Neural progenitor cell (in vitro differentiated cells): ENCODE data around the gene C10orf120. TPM values are rescaled to one million over a fixed set of nuclear protein-coding genes. Genes with fewer than 3 reads are reported as not detected.

ENCODE experiments used
- DNase-seq: peaks from one replicate; pipeline ENCODE4 v3.0.0-alpha.2; 2016; ENCODE audit warnings: low spot score
- H2AFZ ChIP-seq: fragments of 200-600 bp; sonication (generic); replicated peaks from 2 replicates; pipeline ENCODE4 v1.6.1; 2016; ENCODE audit warnings: antibody characterized with exemption
- H3F3A ChIP-seq: fragments of 200-600 bp; sonication (generic); 2 replicates; pipeline ENCODE4 v1.6.1; 2016; ENCODE audit warnings: antibody characterized with exemption, low read depth
- H3K27ac ChIP-seq: fragments of 200-600 bp; sonication (generic); 2 replicates; pipeline ENCODE4 v1.5.1; 2016; ENCODE audit warnings: mild to moderate bottlenecking
- H3K27me3 ChIP-seq: fragments of 200-600 bp; sonication (generic); 2 replicates; pipeline ENCODE4 v1.6.1; 2016; ENCODE audit warnings: mild to moderate bottlenecking, moderate library complexity
- H3K36me3 ChIP-seq: fragments of 200-600 bp; sonication (generic); 2 replicates; pipeline ENCODE4 v1.5.1; 2016
- H3K4me1 ChIP-seq: fragments of 200-600 bp; sonication (generic); 2 replicates; pipeline ENCODE4 v1.6.1; 2016; ENCODE audit warnings: mixed run types
- H3K4me2 ChIP-seq: fragments of 200-600 bp; sonication (generic); 2 replicates; pipeline ENCODE4 v1.6.1; 2016
- H3K4me3 ChIP-seq: fragments of 200-600 bp; sonication (generic); 2 replicates; pipeline ENCODE4 v1.5.1; 2016
- H3K79me2 ChIP-seq: fragments of 200-600 bp; sonication (generic); 2 replicates; pipeline ENCODE4 v1.6.1; 2016; ENCODE audit warnings: low read depth
- H3K9ac ChIP-seq: fragments of 200-600 bp; sonication (generic); 2 replicates; pipeline ENCODE4 v1.6.1; 2016
- H3K9me3 ChIP-seq: fragments of 200-600 bp; sonication (generic); 2 replicates; pipeline ENCODE4 v1.5.1; 2016; ENCODE audit warnings: low read depth
- H4K20me1 ChIP-seq: fragments of 200-600 bp; sonication (generic); 2 replicates; pipeline ENCODE4 v1.6.1; 2016; ENCODE audit warnings: low read depth
- H3K27ac Mint-ChIP-seq: 3 replicates; pipeline ENCODE4 v1.8.0; 2021; ENCODE audit warnings: mixed read lengths
- H3K27me3 Mint-ChIP-seq: 2 replicates; pipeline ENCODE4 v1.8.0; 2022; ENCODE audit warnings: low read depth, mild to moderate bottlenecking, inconsistent platforms, moderate library complexity, mixed read lengths; ENCODE audit not compliant: insufficient read depth
- H3K36me3 Mint-ChIP-seq: 3 replicates; pipeline ENCODE4 v1.8.0; 2021; ENCODE audit warnings: mixed read lengths
- H3K4me1 Mint-ChIP-seq: 3 replicates; pipeline ENCODE4 v1.8.0; 2021; ENCODE audit warnings: mixed read lengths
- H3K4me3 Mint-ChIP-seq: 3 replicates; pipeline ENCODE4 v1.8.0; 2021; ENCODE audit warnings: mild to moderate bottlenecking, moderate library complexity, mixed read lengths
- H3K9me3 Mint-ChIP-seq: 3 replicates; pipeline ENCODE4 v1.8.0; 2020; ENCODE audit warnings: mixed read lengths
- EZH2 ChIP-seq: fragments of 200-600 bp; sonication (generic); IDR thresholded peaks from 2 replicates; pipeline ENCODE4 v1.6.1; 2017; ENCODE audit warnings: antibody characterized with exemption, mild to moderate bottlenecking, moderate library complexity
- EZH2phosphoT487 ChIP-seq: fragments of 200-600 bp; sonication (generic); IDR thresholded peaks from 2 replicates; pipeline ENCODE4 v1.6.1; 2017; ENCODE audit warnings: antibody characterized with exemption
- total RNA-seq: library from RNA; depleted of rRNA; stranded (reverse); fragments of >200 nt; gene quantifications from 2 replicates; pipeline ENCODE4 v1.2.3, GENCODE V29; 2015; ENCODE audit warnings: low replicate concordance
- TF ChIP-seq, protein P1 (sequence below): fragments of 200-600 bp; sonication (generic); IDR thresholded peaks from 2 replicates; pipeline ENCODE4 v1.5.1; 2017; ENCODE audit warnings: antibody characterized with exemption, mild to moderate bottlenecking

Gene C10orf120
- total RNA-seq, 1 donor from 2014 or later: not detected

GRCh38 chr10:122744257-122744656, 44.6 kb upstream of the C10orf120 start:
- no peak overlapping the region for H3K4me3 ChIP-seq
- no peaks in the 10 kb centered on the region for H3K9me3 ChIP-seq
- H3K36me3 ChIP-seq: no peaks in the 10 kb centered on the region
- H2AFZ ChIP-seq: no peak overlapping the region
- TF ChIP-seq EZH2phosphoT487 (no peak), EZH2 (no peak)
- TF ChIP-seq, protein P1, sequence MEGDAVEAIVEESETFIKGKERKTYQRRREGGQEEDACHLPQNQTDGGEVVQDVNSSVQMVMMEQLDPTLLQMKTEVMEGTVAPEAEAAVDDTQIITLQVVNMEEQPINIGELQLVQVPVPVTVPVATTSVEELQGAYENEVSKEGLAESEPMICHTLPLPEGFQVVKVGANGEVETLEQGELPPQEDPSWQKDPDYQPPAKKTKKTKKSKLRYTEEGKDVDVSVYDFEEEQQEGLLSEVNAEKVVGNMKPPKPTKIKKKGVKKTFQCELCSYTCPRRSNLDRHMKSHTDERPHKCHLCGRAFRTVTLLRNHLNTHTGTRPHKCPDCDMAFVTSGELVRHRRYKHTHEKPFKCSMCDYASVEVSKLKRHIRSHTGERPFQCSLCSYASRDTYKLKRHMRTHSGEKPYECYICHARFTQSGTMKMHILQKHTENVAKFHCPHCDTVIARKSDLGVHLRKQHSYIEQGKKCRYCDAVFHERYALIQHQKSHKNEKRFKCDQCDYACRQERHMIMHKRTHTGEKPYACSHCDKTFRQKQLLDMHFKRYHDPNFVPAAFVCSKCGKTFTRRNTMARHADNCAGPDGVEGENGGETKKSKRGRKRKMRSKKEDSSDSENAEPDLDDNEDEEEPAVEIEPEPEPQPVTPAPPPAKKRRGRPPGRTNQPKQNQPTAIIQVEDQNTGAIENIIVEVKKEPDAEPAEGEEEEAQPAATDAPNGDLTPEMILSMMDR: no peak
- DNase-seq: peak; percentile 56
- no peak overlapping the region for H3K9ac ChIP-seq
- H3F3A ChIP-seq: no peaks in the 10 kb centered on the region
- H3K4me1 ChIP-seq: peaks cover 7% of the 10 kb centered on the region
- H3K4me1 Mint-ChIP-seq: no peaks in the 10 kb centered on the region
- H3K27me3 Mint-ChIP-seq: no peaks in the 10 kb centered on the region
- no peaks in the 10 kb centered on the region for H3K27me3 ChIP-seq
- H3K27ac Mint-ChIP-seq: no peak overlapping the region
- H3K27ac ChIP-seq: no peak overlapping the region
- H3K4me3 Mint-ChIP-seq: no peak overlapping the region
- H3K36me3 Mint-ChIP-seq: no peaks in the 10 kb centered on the region
- no peaks in the 10 kb centered on the region for H4K20me1 ChIP-seq
- H3K4me2 ChIP-seq: peak overlapping the region; percentile 2
- no peaks in the 10 kb centered on the region for H3K9me3 Mint-ChIP-seq
- H3K79me2 ChIP-seq: no peaks in the 10 kb centered on the region

DNA sequence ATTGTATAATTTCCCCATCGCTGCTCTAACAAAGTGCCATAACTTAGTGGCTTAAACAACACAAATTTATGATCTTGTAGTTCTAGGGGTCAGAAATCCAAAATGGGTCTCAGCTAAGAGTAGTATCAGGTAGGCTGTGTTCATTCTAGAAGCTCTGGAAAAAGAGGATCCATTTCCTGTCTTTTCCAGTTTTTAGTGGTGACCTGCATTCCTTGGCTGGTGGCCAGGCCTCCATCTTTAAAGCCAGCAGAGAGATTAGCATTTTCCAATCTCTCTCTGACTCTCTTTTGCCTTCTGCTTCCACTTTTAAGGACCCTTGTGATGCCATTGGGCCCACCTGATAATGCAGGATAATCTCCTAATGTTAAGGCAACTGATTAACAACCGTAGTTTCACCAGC, 41.0 kb upstream of the C10orf120 start:
- no peaks in the 10 kb centered on the region for H3K27me3 Mint-ChIP-seq
- Histone ChIP-seq H3F3A (no peaks in the 10 kb centered on the region), H3K79me2 (no peaks in the 10 kb centered on the region), H3K36me3 (no peaks in the 10 kb centered on the region), H3K4me3 (no peak overlapping the region), H3K4me2 (no peak overlapping the region), H3K9ac (no peak overlapping the region), H3K27ac (no peak overlapping the region), H4K20me1 (no peaks in the 10 kb centered on the region), H3K4me1 (peaks cover 7% of the 10 kb centered on the region), H3K9me3 (no peaks in the 10 kb centered on the region), H2AFZ (no peak overlapping the region), H3K27me3 (no peaks in the 10 kb centered on the region)
- H3K4me3 Mint-ChIP-seq: no peak overlapping the region
- H3K27ac Mint-ChIP-seq: no peak overlapping the region
- H3K4me1 Mint-ChIP-seq: peaks cover 4% of the 10 kb centered on the region
- H3K36me3 Mint-ChIP-seq: no peaks in the 10 kb centered on the region
- TF ChIP-seq, protein P1: no peak
- TF ChIP-seq EZH2 (no peak), EZH2phosphoT487 (no peak)
- H3K9me3 Mint-ChIP-seq: no peaks in the 10 kb centered on the region
- DNase-seq: no peak

DNA sequence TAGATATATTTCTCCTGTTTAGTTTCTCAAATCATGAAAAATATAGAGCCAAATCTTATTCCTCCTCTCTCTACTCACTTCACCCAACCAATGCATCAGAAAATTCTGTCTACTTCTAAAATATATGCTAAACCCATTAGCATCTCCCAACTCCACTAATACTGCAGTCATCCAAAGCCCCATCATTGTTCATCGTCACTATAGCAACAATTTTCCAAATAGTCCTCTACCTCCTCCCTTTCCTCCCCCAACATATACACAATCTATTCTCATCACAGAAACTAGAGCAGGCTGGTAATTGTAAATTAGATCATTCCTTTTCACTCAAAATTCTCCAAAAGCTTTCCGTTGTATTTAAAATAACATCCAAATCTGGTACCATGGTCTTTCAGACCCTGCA, 38.4 kb upstream of the C10orf120 start:
- Mint-ChIP-seq H3K36me3 (no peaks in the 10 kb centered on the region), H3K4me1 (peaks cover 7% of the 10 kb centered on the region), H3K9me3 (no peaks in the 10 kb centered on the region), H3K4me3 (no peak overlapping the region), H3K27me3 (peaks cover 3% of the 10 kb centered on the region), H3K27ac (no peak overlapping the region)
- TF ChIP-seq EZH2phosphoT487: no peak
- TF ChIP-seq, protein P1: no peak
- TF ChIP-seq EZH2: no peak
- Histone ChIP-seq H3K4me3 (no peak overlapping the region), H4K20me1 (no peaks in the 10 kb centered on the region), H3F3A (no peaks in the 10 kb centered on the region), H2AFZ (no peak overlapping the region), H3K79me2 (no peaks in the 10 kb centered on the region), H3K4me1 (peaks cover 10% of the 10 kb centered on the region), H3K4me2 (no peak overlapping the region), H3K27me3 (no peaks in the 10 kb centered on the region), H3K9me3 (no peaks in the 10 kb centered on the region), H3K27ac (no peak overlapping the region), H3K9ac (no peak overlapping the region), H3K36me3 (no peaks in the 10 kb centered on the region)
- DNase-seq: no peak
